Heart right ventricle (tissue), 16 donors: ENCODE data around the gene CCNG2. TPM values are rescaled to one million over a fixed set of nuclear protein-coding genes. Genes with fewer than 3 reads are reported as not detected.

ENCODE experiments used
- ATAC-seq, 8 donors: fragments of 200-7000 bp; cut with Tn5 transposase; one replicate each; pipeline ENCODE4 v1.9.1; 2020; ENCODE audit warnings: mild to moderate bottlenecking in 8 of 8, moderate library complexity in 8 of 8, moderate number of reproducible peaks in 1 of 8
- DNase-seq, 2 donors: peaks; one replicate each; pipeline ENCODE4 v3.0.0-alpha.2; 2020
- H3K27ac ChIP-seq, 10 donors: fragments of 200-600 bp; sonication (generic) in 2 of 10; one replicate each; pipeline versions ENCODE4 v1.5.0 to v1.8.0; 2020 to 2022; ENCODE audit warnings: mild to moderate bottlenecking in 3 of 10
- H3K27me3 ChIP-seq, 7 donors: fragments of 200-600 bp; one replicate each; pipeline ENCODE4 v1.8.0; 2021 to 2022; ENCODE audit warnings: mild to moderate bottlenecking in 2 of 7
- H3K36me3 ChIP-seq, 9 donors: fragments of 200-600 bp; sonication (generic) in 1 of 9; one replicate each; pipeline versions ENCODE4 v1.5.0 to v1.8.0; 2020 to 2022; ENCODE audit warnings: mild to moderate bottlenecking in 2 of 9
- H3K4me1 ChIP-seq, 9 donors: fragments of 200-600 bp; sonication (generic) in 1 of 9; one replicate each; pipeline versions ENCODE4 v1.5.0 to v1.8.0; 2020 to 2022; ENCODE audit warnings: mild to moderate bottlenecking in 4 of 9
- H3K4me3 ChIP-seq, 10 donors: fragments of 200-600 bp; sonication (generic) in 2 of 10; one replicate each; pipeline versions ENCODE4 v1.5.0 to v1.8.0; 2020 to 2022; ENCODE audit warnings: mild to moderate bottlenecking in 7 of 10, moderate library complexity in 2 of 10
- H3K9me3 ChIP-seq, 11 donors: fragments of 200-600 bp in 10 of 11; sonication (generic) in 2 of 11; one replicate each; pipeline versions ENCODE4 v1.5.0 to v1.8.0; 2013 to 2022; ENCODE audit warnings: mild to moderate bottlenecking in 2 of 11, control low read depth in 1 of 11, moderate library complexity in 1 of 11
- WGBS, 2 donors: extraction: QIAGEN DNeasy Blood & Tissue Kit; methylation state at CpG; one replicate each; pipeline ENCODE4 v1.1.7; 2013; ENCODE audit warnings: inconsistent platforms in 1 of 2; 5-methylcytosine and 5-hydroxymethylcytosine counted together
- intact Hi-C, 10 donors: fragments of 100-400 bp; cut with DNase I; formaldehyde crosslinking; loops; one replicate each; pipeline versions ENCODE4 v1.11.1 to v1.14.2; 2022
- polyA plus RNA-seq, 2 donors: library from polyadenylated mRNA; stranded (reverse); fragments of 200-250 nt; gene quantifications; one replicate each; pipeline ENCODE4 v1.2.3, GENCODE V29; 2013
- total RNA-seq, 10 donors: library from RNA; stranded (reverse); fragmentation: NEBNext Ultra II Directional in 3 of 10; extraction: Animal tissue kit (Norgen Biotek cat#: 25700) in 3 of 10; gene quantifications; one replicate each; pipeline versions ENCODE4 v1.2.1 to v1.2.4, GENCODE V29; 2021 to 2023
- TF ChIP-seq, protein P1 (sequence below), 9 donors: fragments of 200-600 bp; sonication (generic) in 2 of 9; IDR thresholded peaks; one replicate each; pipeline versions ENCODE4 v1.5.0 to v1.8.0; 2021 to 2022; ENCODE audit warnings: antibody characterized with exemption in 9 of 9, mild to moderate bottlenecking in 5 of 9, moderate library complexity in 1 of 9
- donor health status: Arrhythmogenic right ventricular cardiomyopathy.
- donor health status: ischemic (EF 13 %, LVEDD 7.1; RV severe dilation, severe dysfunction).
- donor health status: healthy with polysubstance abuse.
- donor health status: DM: no; HTN: yes; CAD: no.
- donor health status: DM: no; HTN: no; CAD: no.
- donor health status: ischemic (EF 25% LVEDD 6.9; RV normal size, moderate dysfunction).
- donor health status: ischemic (EF 25% LVEDD 5.7; RV mildly dilated, moderate dysfunction).
- donor health status: healthy.
- donor health status: DM: yes; HTN: yes; CAD: no.
- donor health status: Ischemic cardiomyopathy.
- donor health status: ischemic (EF 35%, LVEDD 5.7; RV mildly dilated, moderate dysfunction).
- donor health status: nonischemic (EF 11% LVEDD 7.7; RV severe dilation, severe dysfunction).
- donor health status: DM: yes; HTN: yes; CAD: no.
- donor health status: PGD.
- donor health status: ischemic (EF 29% LVEDD 5.4; RV normal size, mild dysfunction).
- donor health status: nonischemic (EF 23%, LVEDD 6.1; RV moderate dilation, normal function).

The CCNG2 gene
- total and polyA plus RNA-seq, 12 donors, result 2.3 to 16.6 (median 9.5) TPM

DNA sequence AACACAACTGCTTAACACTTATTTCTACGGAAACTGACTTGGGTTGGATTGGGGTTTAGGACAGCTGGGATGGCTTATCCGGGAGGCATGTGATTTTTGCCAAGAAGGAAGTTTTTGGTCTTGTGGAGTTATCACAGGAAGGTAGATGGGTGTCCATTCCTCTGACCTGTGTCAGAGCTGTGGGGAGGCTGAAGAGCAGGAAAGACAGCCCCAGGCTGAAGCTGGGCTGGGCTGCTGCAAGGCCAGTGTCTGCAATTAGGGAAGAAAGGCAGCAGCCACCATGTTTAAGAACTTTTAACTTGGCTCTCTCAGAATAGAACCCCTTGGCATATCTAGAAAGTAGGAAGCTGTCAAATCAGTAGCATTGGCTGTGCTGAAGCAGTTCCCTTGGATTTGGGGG lies 42.3 kb downstream of the CCNG2 start:
- H3K4me3 ChIP-seq, result no peak overlapping the region
- ATAC-seq (no peak), DNase-seq (no peak)
- TF ChIP-seq, protein P1, sequence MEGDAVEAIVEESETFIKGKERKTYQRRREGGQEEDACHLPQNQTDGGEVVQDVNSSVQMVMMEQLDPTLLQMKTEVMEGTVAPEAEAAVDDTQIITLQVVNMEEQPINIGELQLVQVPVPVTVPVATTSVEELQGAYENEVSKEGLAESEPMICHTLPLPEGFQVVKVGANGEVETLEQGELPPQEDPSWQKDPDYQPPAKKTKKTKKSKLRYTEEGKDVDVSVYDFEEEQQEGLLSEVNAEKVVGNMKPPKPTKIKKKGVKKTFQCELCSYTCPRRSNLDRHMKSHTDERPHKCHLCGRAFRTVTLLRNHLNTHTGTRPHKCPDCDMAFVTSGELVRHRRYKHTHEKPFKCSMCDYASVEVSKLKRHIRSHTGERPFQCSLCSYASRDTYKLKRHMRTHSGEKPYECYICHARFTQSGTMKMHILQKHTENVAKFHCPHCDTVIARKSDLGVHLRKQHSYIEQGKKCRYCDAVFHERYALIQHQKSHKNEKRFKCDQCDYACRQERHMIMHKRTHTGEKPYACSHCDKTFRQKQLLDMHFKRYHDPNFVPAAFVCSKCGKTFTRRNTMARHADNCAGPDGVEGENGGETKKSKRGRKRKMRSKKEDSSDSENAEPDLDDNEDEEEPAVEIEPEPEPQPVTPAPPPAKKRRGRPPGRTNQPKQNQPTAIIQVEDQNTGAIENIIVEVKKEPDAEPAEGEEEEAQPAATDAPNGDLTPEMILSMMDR (IDR thresholded peaks at IDR 0.05), result no peak
- intact Hi-C loops, result no loop called here
- H3K36me3 ChIP-seq, result no peaks in the 10 kb centered on the region
- no peak overlapping the region for H3K27ac ChIP-seq
- H3K4me1 ChIP-seq, result peaks cover 0 to 6% (median 0%) of the 10 kb centered on the region in 9 donors
- H3K27me3 ChIP-seq, result peaks cover 0 to 8% (median 0%) of the 10 kb centered on the region in 7 donors
- no peaks in the 10 kb centered on the region for H3K9me3 ChIP-seq
- 90 to 91% methylated on average over 2 of the region's 2 CpGs for WGBS, 2 donors

DNA sequence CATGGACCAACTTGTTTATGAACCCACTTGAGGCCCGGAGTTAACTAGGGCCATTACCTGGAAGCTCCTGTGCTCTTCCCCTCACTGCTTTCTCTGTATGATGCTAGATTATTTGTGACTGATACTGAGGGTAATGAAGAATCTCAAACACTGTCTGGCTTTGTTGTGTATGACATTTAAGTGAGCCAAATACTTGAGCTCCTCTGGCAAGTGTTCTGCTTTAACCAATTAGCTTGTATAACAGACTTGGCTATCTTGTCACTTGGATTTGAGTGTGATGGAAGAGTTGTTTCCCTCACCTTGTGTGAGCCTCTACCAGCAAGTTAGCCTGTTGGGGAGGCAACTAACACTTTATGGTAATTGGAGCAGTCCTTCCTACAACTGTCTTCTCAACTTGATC lies 42.7 kb downstream of the CCNG2 start:
- WGBS, 2 donors, result 96 to 100% methylated on average over 1 of the region's 1 CpG
- H3K27me3 ChIP-seq, result peaks cover 0 to 6% (median 0%) of the 10 kb centered on the region in 7 donors
- H3K4me1 ChIP-seq, result peaks cover 0 to 6% (median 0%) of the 10 kb centered on the region in 9 donors
- H3K4me3 ChIP-seq, result no peak overlapping the region
- intact Hi-C loops, result loop anchor here in 9 of 10 donors (5.0 to 10.0 kb wide), 10 partner anchors 102 to 765 kb away; partner anchors contain the start of gene SHROOM3 (in 1 of the 9)
- H3K27ac ChIP-seq, result no peak overlapping the region
- TF ChIP-seq, protein P1 (IDR thresholded peaks at IDR 0.05), result no peak
- H3K36me3 ChIP-seq, result no peaks in the 10 kb centered on the region
- H3K9me3 ChIP-seq, result no peaks in the 10 kb centered on the region
- DNase-seq (no peak), ATAC-seq (no peak)

DNA sequence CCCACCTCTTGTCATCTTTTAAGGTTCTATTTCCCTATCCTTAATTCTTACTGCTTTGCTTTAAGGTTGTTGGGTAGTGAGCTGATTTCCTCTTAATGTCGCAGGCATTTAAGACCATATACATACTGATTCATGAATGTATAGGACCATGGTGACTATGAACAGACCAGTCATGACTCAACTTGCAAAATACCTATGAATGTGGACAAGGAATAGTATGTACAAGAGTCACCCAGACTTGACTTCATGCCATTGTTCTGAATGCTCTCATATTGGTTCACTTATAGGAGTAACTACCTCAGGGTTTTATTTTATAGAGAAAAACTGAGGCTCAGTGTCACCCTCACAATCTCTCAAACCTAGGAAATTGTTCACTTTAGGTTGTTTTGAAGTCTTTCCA lies 44.3 kb downstream of the CCNG2 start:
- H3K27ac ChIP-seq, result no peak overlapping the region
- H3K4me3 ChIP-seq, result no peak overlapping the region
- H3K27me3 ChIP-seq, result peaks cover 0 to 1% (median 0%) of the 10 kb centered on the region in 7 donors
- H3K36me3 ChIP-seq, result no peaks in the 10 kb centered on the region
- WGBS, 2 donors, result 96 to 100% methylated on average over 1 of the region's 1 CpG
- intact Hi-C loops, result loop anchor here in 9 of 10 donors (5.0 to 10.0 kb wide), 10 partner anchors 104 to 767 kb away; partner anchors contain the start of gene SHROOM3 (in 1 of the 9)
- H3K4me1 ChIP-seq, result peaks cover 0 to 6% (median 0%) of the 10 kb centered on the region in 9 donors
- DNase-seq (no peak), ATAC-seq (no peak)
- TF ChIP-seq, protein P1 (IDR thresholded peaks at IDR 0.05), result no peak
- no peaks in the 10 kb centered on the region for H3K9me3 ChIP-seq

DNA sequence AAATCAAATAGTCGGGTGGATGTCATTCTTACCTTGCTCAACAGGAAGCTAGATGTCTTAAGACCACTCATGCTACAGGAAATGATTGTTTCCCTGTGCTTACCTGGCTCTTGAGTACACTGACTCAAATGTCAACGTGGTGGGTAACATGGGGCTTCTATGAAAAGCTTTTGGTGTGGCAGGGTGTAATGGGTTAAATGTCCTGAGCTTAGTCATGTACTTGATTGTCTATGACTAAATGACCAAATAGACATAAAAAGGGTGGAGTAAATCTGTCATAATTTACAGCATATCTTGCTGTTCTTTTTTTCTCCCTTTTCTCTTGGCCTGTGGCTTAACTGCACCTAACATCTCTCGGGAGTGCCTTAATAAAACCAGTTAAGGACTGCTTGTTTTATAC lies 44.9 kb downstream of the CCNG2 start:
- TF ChIP-seq, protein P1 (IDR thresholded peaks at IDR 0.05), result no peak
- DNase-seq (no peak), ATAC-seq (no peak)
- Histone ChIP-seq H3K27ac (no peak overlapping the region), H3K27me3 (no peaks in the 10 kb centered on the region), H3K4me3 (no peak overlapping the region), H3K4me1 (peaks cover 0 to 6% (median 0%) of the 10 kb centered on the region in 9 donors), H3K9me3 (no peaks in the 10 kb centered on the region), H3K36me3 (no peaks in the 10 kb centered on the region)
- WGBS, 2 donors, result 78 to 86% methylated on average over 3 of the region's 3 CpGs
- intact Hi-C loops, result loop anchor here (2.0 to 10.0 kb wide), 15 partner anchors 103 to 767 kb away; partner anchors contain the start of gene SHROOM3 (in 1 of the 10)
